Calu3 (cell line): Measurements from ENCODE around the gene RB1. TPM values are rescaled to one million over a fixed set of nuclear protein-coding genes. Genes with fewer than 3 reads are reported as not detected.

ENCODE experiments used
- BruUV-seq: library from RNA; stranded (reverse); fragments of 400-500 nt; replicated peaks from 2 replicates; lab custom pipeline; 2021; lab: Mats Ljungman, UMichigan
- CTCF ChIA-PET: fragments of 300-600 bp; sonication (Branson Sonifier 250); formaldehyde crosslinking; loops from one replicate; lab custom pipeline; 2022; ENCODE audit warnings: antibody characterized with exemption; lab: Charles Lee
- DNase-seq: peaks from one replicate; pipeline ENCODE4 v3.0.0; 2022
- H3K27ac Mint-ChIP-seq: one replicate; pipeline ENCODE4 v1.8.0; 2022; ENCODE audit warnings: mixed read lengths; ENCODE audit not compliant: unreplicated experiment
- H3K27me3 Mint-ChIP-seq: one replicate; pipeline ENCODE4 v1.8.0; 2022; ENCODE audit warnings: mixed read lengths; ENCODE audit not compliant: unreplicated experiment
- H3K36me3 Mint-ChIP-seq: one replicate; pipeline ENCODE4 v1.8.0; 2022; ENCODE audit warnings: mild to moderate bottlenecking, moderate library complexity, mixed read lengths; ENCODE audit not compliant: insufficient read depth, unreplicated experiment
- H3K4me1 Mint-ChIP-seq: one replicate; pipeline ENCODE4 v1.8.0; 2022; ENCODE audit warnings: mild to moderate bottlenecking, low read depth, mixed read lengths; ENCODE audit not compliant: unreplicated experiment
- H3K4me3 Mint-ChIP-seq: one replicate; pipeline ENCODE4 v1.8.0; 2022; ENCODE audit warnings: mild to moderate bottlenecking, low read depth, moderate library complexity, mixed read lengths; ENCODE audit not compliant: unreplicated experiment
- H3K9me3 Mint-ChIP-seq: one replicate; pipeline ENCODE4 v1.8.0; 2022; ENCODE audit warnings: low read depth, mixed read lengths; ENCODE audit not compliant: unreplicated experiment
- CTCF ChIP-seq: fragments of 200-600 bp; IDR thresholded peaks from one replicate; pipeline ENCODE4 v1.8.0; 2022; ENCODE audit warnings: antibody characterized with exemption; ENCODE audit not compliant: unreplicated experiment
- intact Hi-C: fragments of 100-400 bp; cut with micrococcal nuclease; formaldehyde crosslinking; loops from one replicate; pipeline ENCODE4 v1.10.0; 2022; ENCODE audit not compliant: unreplicated experiment
- total RNA-seq: library from RNA; stranded (reverse); gene quantifications from 2 replicates; pipeline ENCODE4 v1.2.3, GENCODE V29; 2022

The RB1 gene
- total RNA-seq, 1 experiment from 2014 or later: 38.8 TPM

- intact Hi-C loops: no loop called here
- Mint-ChIP-seq H3K36me3 (peaks cover 14% of the 10 kb centered on the region), H3K4me1 (peaks cover 12% of the 10 kb centered on the region), H3K9me3 (no peaks in the 10 kb centered on the region), H3K27ac (no peak overlapping the region), H3K27me3 (no peaks in the 10 kb centered on the region), H3K4me3 (no peak overlapping the region)
- no peak for DNase-seq
- no TSS peak for BruUV-seq
- CTCF ChIA-PET: no interaction called here
- no peak for TF ChIP-seq CTCF
Measured at GRCh38 chr13:48527955-48528354, 224.4 kb downstream of the RB1 start.

GRCh38 chr13:48528720-48529119, 225.2 kb downstream of the RB1 start:
- no peak for DNase-seq
- peaks cover 12% of the 10 kb centered on the region for H3K4me1 Mint-ChIP-seq
- CTCF ChIA-PET: no interaction called here
- H3K27ac Mint-ChIP-seq: no peak overlapping the region
- peaks cover 20% of the 10 kb centered on the region for H3K36me3 Mint-ChIP-seq
- intact Hi-C loops: no loop called here
- H3K9me3 Mint-ChIP-seq: no peaks in the 10 kb centered on the region
- no peaks in the 10 kb centered on the region for H3K27me3 Mint-ChIP-seq
- no TSS peak for BruUV-seq
- H3K4me3 Mint-ChIP-seq: no peak overlapping the region
- no peak for TF ChIP-seq CTCF

GRCh38 chr13:48530833-48531232, 227.3 kb downstream of the RB1 start:
- no peaks in the 10 kb centered on the region for H3K27me3 Mint-ChIP-seq
- peaks cover 24% of the 10 kb centered on the region for H3K36me3 Mint-ChIP-seq
- no TSS peak for BruUV-seq
- no peak for TF ChIP-seq CTCF
- H3K4me3 Mint-ChIP-seq: no peak overlapping the region
- intact Hi-C loops: no loop called here
- no peak for DNase-seq
- CTCF ChIA-PET: no interaction called here
- H3K4me1 Mint-ChIP-seq: peaks cover 12% of the 10 kb centered on the region
- no peaks in the 10 kb centered on the region for H3K9me3 Mint-ChIP-seq
- H3K27ac Mint-ChIP-seq: no peak overlapping the region

Other genes starting within 250 kb of the RB1 start
- gene MED4, start 208.6 kb upstream of the RB1 start, total RNA-seq: 28.5 and 31.9 TPM in 2 replicates
- 357 and 362 TPM in 2 replicates for gene ITM2B, start 70.5 kb upstream of the RB1 start, total RNA-seq
- 16.4 TPM in 2 replicates for gene LPAR6, start 109.4 kb downstream of the RB1 start, total RNA-seq
- 3.0 and 3.7 TPM in 2 replicates for gene RCBTB2, start 229.3 kb downstream of the RB1 start, total RNA-seq